Breast epithelium (tissue), 4 donors: Measurements from ENCODE around the gene LRRC18. TPM values are rescaled to one million over a fixed set of nuclear protein-coding genes. Genes with fewer than 3 reads are reported as not detected.
A peak's percentile ranks its signal among the peaks of the same experiment; 100 is the strongest.

Experiments used
- DNase-seq, 2 donors: peaks; one replicate each; pipeline ENCODE4 v3.0.0-alpha.2; 2019; ENCODE audit warnings: low spot score in 2 of 2
- H3K27ac ChIP-seq, 2 donors: fragments of 200-600 bp; sonication (generic) in 1 of 2; one replicate each; pipeline ENCODE4 v1.5.1; 2016 to 2019; ENCODE audit warnings: mild to moderate bottlenecking in 1 of 2
- H3K27me3 ChIP-seq, 2 donors: fragments of 200-600 bp; sonication (generic) in 1 of 2; one replicate each; pipeline versions ENCODE4 v1.5.1 to v1.6.0; 2017 to 2019; ENCODE audit warnings: control low read depth in 1 of 2, mild to moderate bottlenecking in 1 of 2
- H3K36me3 ChIP-seq: fragments of 200-600 bp; one replicate; pipeline ENCODE4 v1.5.1; 2019
- H3K4me1 ChIP-seq, 2 donors: fragments of 200-600 bp; sonication (generic); one replicate each; pipeline ENCODE4 v1.5.1; 2016 to 2019; ENCODE audit warnings: control low read depth in 1 of 2
- H3K4me3 ChIP-seq, 3 donors: fragments of 200-600 bp; sonication (generic); 1 replicate in 2 of 3; 2 replicates in 1 of 3; pipeline ENCODE4 v1.5.1; 2016 to 2019; ENCODE audit warnings: mild to moderate bottlenecking in 3 of 3, moderate library complexity in 2 of 3
- H3K9me3 ChIP-seq, 2 donors: fragments of 200-600 bp; sonication (generic) in 1 of 2; one replicate each; pipeline ENCODE4 v1.5.1; 2016 to 2019; ENCODE audit warnings: control low read depth in 1 of 2
- CTCF ChIP-seq, 3 donors: fragments of 450-650 bp; IDR thresholded peaks; one replicate each; pipeline ENCODE4 v1.5.1; 2016 to 2017; ENCODE audit warnings: antibody characterized with exemption in 3 of 3, mild to moderate bottlenecking in 3 of 3, moderate library complexity in 3 of 3
- POLR2A ChIP-seq: fragments of 450-650 bp; IDR thresholded peaks from one replicate; pipeline ENCODE4 v1.6.1; 2016; ENCODE audit warnings: antibody characterized with exemption, mild to moderate bottlenecking, moderate library complexity
- POLR2AphosphoS5 ChIP-seq, 3 donors: sonication (generic); formaldehyde crosslinking; IDR thresholded peaks; one replicate each; pipeline ENCODE4 v1.6.1; 2017; ENCODE audit warnings: antibody characterized with exemption in 3 of 3
- intact Hi-C: fragments of 100-400 bp; cut with DNase I; formaldehyde crosslinking; loops from one replicate; pipeline ENCODE4 v1.15.1; 2023; ENCODE audit warnings: low total_unique reads
- total RNA-seq, 3 donors: library from RNA; depleted of rRNA; stranded (reverse); fragments of >200 nt; gene quantifications; one replicate each; pipeline ENCODE4 v1.1.0, GENCODE V29; 2016

LRRC18 gene
- not detected for total RNA-seq

- no peaks in the 10 kb centered on the region for H3K9me3 ChIP-seq
- H3K27ac ChIP-seq = no peak within 1 kb of the TSS
- no peaks in the 10 kb centered on the region for H3K27me3 ChIP-seq
- DNase-seq = no peak
- no peaks in the 10 kb centered on the region for H3K4me1 ChIP-seq
- intact Hi-C loops = no loop called here
- TF ChIP-seq POLR2A = no peak
- TF ChIP-seq CTCF (IDR thresholded peaks at IDR 0.05) = no peak
- no peak for TF ChIP-seq POLR2AphosphoS5 (IDR thresholded peaks at IDR 0.05)
- no peaks in the 10 kb centered on the region for H3K36me3 ChIP-seq
- no peak within 1 kb of the TSS for H3K4me3 ChIP-seq
These were observed at the start of gene LRRC18 for GRCh38 chr10:48939790-48940325. LRRC18 (minus strand) TSS chr10:48939840; CDS start chr10:48914155, 25,685 bp downstream.

- intact Hi-C loops = no loop called here
- TF ChIP-seq POLR2AphosphoS5 (IDR thresholded peaks at IDR 0.05) (no peak), POLR2A (no peak), CTCF (IDR thresholded peaks at IDR 0.05) (no peak)
- H3K27ac ChIP-seq = no peak overlapping the region
- H3K4me3 ChIP-seq = no peak overlapping the region
- no peaks in the 10 kb centered on the region for H3K27me3 ChIP-seq
- no peaks in the 10 kb centered on the region for H3K4me1 ChIP-seq
- no peaks in the 10 kb centered on the region for H3K9me3 ChIP-seq
- H3K36me3 ChIP-seq = no peaks in the 10 kb centered on the region
- no peak for DNase-seq
These were observed 46.0 kb upstream of the LRRC18 start for GRCh38 chr10:48985621-48986158.

- no peak for TF ChIP-seq POLR2AphosphoS5 (IDR thresholded peaks at IDR 0.05)
- TF ChIP-seq POLR2A = no peak
- TF ChIP-seq CTCF (IDR thresholded peaks at IDR 0.05) = no peak
- no peak for DNase-seq
- Histone ChIP-seq H3K27me3 (no peaks in the 10 kb centered on the region), H3K9me3 (no peaks in the 10 kb centered on the region), H3K4me1 (no peaks in the 10 kb centered on the region), H3K36me3 (no peaks in the 10 kb centered on the region), H3K27ac (no peak overlapping the region), H3K4me3 (no peak overlapping the region)
- intact Hi-C loops = no loop called here
These were observed 44.2 kb upstream of the LRRC18 start for GRCh38 chr10:48983648-48984351.

GRCh38 chr10:48982584-48982983 lies 42.9 kb upstream of the LRRC18 start:
- Histone ChIP-seq H3K4me3 (no peak overlapping the region), H3K9me3 (no peaks in the 10 kb centered on the region), H3K27me3 (no peaks in the 10 kb centered on the region), H3K4me1 (no peaks in the 10 kb centered on the region), H3K36me3 (no peaks in the 10 kb centered on the region), H3K27ac (no peak overlapping the region)
- DNase-seq = no peak
- no peak for TF ChIP-seq CTCF (IDR thresholded peaks at IDR 0.05)
- no peak for TF ChIP-seq POLR2A
- no peak for TF ChIP-seq POLR2AphosphoS5 (IDR thresholded peaks at IDR 0.05)
- intact Hi-C loops = no loop called here

- H3K4me3 ChIP-seq = no peak overlapping the region
- no peaks in the 10 kb centered on the region for H3K4me1 ChIP-seq
- intact Hi-C loops = no loop called here
- H3K27me3 ChIP-seq = no peaks in the 10 kb centered on the region
- no peaks in the 10 kb centered on the region for H3K9me3 ChIP-seq
- TF ChIP-seq POLR2AphosphoS5 (IDR thresholded peaks at IDR 0.05) (no peak), CTCF (IDR thresholded peaks at IDR 0.05) (peak; percentile 11 to 52 (median 39)), POLR2A (no peak)
- H3K36me3 ChIP-seq = no peaks in the 10 kb centered on the region
- no peak overlapping the region for H3K27ac ChIP-seq
- DNase-seq = peak in 1 of 2 donors; percentile 60
These were observed 41.8 kb upstream of the LRRC18 start for GRCh38 chr10:48981310-48981907.
